ENCODE data around the gene GNG14. TPM values are rescaled to one million over a fixed set of nuclear protein-coding genes. Genes with fewer than 3 reads are reported as not detected.
"Not testable (repeated sequence)": the region's sequence is repeated elsewhere in the genome, so short reads cannot be mapped to it uniquely, and the experiment has no call there.

The GNG14 gene
- total and polyA plus RNA-seq, 2 experiments from 2014 or later = not detected

- H3K79me2 ChIP-seq (replicated peaks; ENCODE audit: insufficient read depth); H3K4me1 Mint-ChIP-seq; H3K9me3 Mint-ChIP-seq; H3K27ac ChIP-seq (ENCODE audit: low read depth); H3K27ac Mint-ChIP-seq; H3K4me2 ChIP-seq; DNase-seq (ENCODE audit: low spot score); H3K4me1 ChIP-seq (ENCODE audit: insufficient read depth); H2AFZ ChIP-seq; H3K4me3 ChIP-seq; ATAC-seq; H3K4me3 Mint-ChIP-seq; H3K27me3 ChIP-seq (ENCODE audit: insufficient read depth); H3K9me2 ChIP-seq (ENCODE audit: insufficient read depth): not testable (repeated sequence)
- H3F3A ChIP-seq (replicated peaks; ENCODE audit: low read depth) = peaks cover 27% of the 10 kb centered on the region
- Mint-ChIP-seq H3K36me3 (ENCODE audit: low read depth) (peaks cover 72% of the 10 kb centered on the region), H3K27me3 (ENCODE audit: insufficient read depth, low read depth, poor library complexity) (peaks cover 31% of the 10 kb centered on the region)
- H3K36me3 ChIP-seq (ENCODE audit: insufficient read depth) = peaks cover 31% of the 10 kb centered on the region; the same call in 1 of the 2 replicates
- H4K20me1 ChIP-seq (replicated peaks; ENCODE audit: insufficient read depth) = peaks cover 12% of the 10 kb centered on the region
Measured at GRCh38 chr19:12678039-12678438, 9.8 kb upstream of the GNG14 start.

GRCh38 chr19:12680034-12680433, 7.8 kb upstream of the GNG14 start:
- Histone ChIP-seq H2AFZ (no peak overlapping the region), H4K20me1 (replicated peaks; ENCODE audit: insufficient read depth) (peaks cover 10% of the 10 kb centered on the region), H3K4me1 (ENCODE audit: insufficient read depth) (no peaks in the 10 kb centered on the region), H3K9me2 (ENCODE audit: insufficient read depth) (no peaks in the 10 kb centered on the region), H3K27ac (ENCODE audit: low read depth) (no peak overlapping the region), H3K36me3 (ENCODE audit: insufficient read depth) (peaks cover 19% of the 10 kb centered on the region; the same call in 1 of the 2 replicates), H3K79me2 (replicated peaks; ENCODE audit: insufficient read depth) (peaks cover 9% of the 10 kb centered on the region), H3K27me3 (ENCODE audit: insufficient read depth) (no peaks in the 10 kb centered on the region), H3F3A (replicated peaks; ENCODE audit: low read depth) (peaks cover 24% of the 10 kb centered on the region), H3K4me2 (no peak overlapping the region), H3K4me3 (peak overlapping the region; percentile 60; the same call in 1 of the 2 replicates)
- Mint-ChIP-seq H3K27ac (no peak overlapping the region), H3K27me3 (ENCODE audit: insufficient read depth, low read depth, poor library complexity) (peaks cover 25% of the 10 kb centered on the region), H3K4me3 (peak overlapping the region; percentile 92), H3K9me3 (peaks cover 4% of the 10 kb centered on the region; the same call in 1 of the 3 replicates), H3K36me3 (ENCODE audit: low read depth) (peaks cover 54% of the 10 kb centered on the region), H3K4me1 (peaks cover 2% of the 10 kb centered on the region; the same call in 2 of the 3 replicates)
- DNase-seq (ENCODE audit: low spot score) = no peak
- no peak for ATAC-seq
- TF ChIP-seq POLR2AphosphoS5 (IDR thresholded peaks at IDR 0.05; ENCODE audit: low read depth) = no peak
- no peak for TF ChIP-seq CREB1 (CRISPR knock-in tag; IDR thresholded peaks at IDR 0.05; ENCODE audit: low read depth)
- TF ChIP-seq JUNB (IDR thresholded peaks at IDR 0.05; ENCODE audit: unreplicated experiment) = no peak
- TF ChIP-seq ETS1 (IDR thresholded peaks at IDR 0.05) = no peak
- no peak for TF ChIP-seq EZH2phosphoT487 (IDR thresholded peaks at IDR 0.05; ENCODE audit: unreplicated experiment)
- TF ChIP-seq STAT1 (IDR thresholded peaks at IDR 0.05; ENCODE audit: unreplicated experiment) = no peak
- no peak for TF ChIP-seq CTCF (conservative IDR thresholded peaks at IDR 0.05; ENCODE audit: low read depth in 2 of 2)
- TF ChIP-seq REST (IDR thresholded peaks at IDR 0.05; ENCODE audit: unreplicated experiment) = no peak
- TF ChIP-seq ZNF462 (CRISPR knock-in tag; IDR thresholded peaks at IDR 0.05) = no peak

Data from GM23338 (cell line).